ENCODE data around the gene LDLRAD4. TPM values are rescaled to one million over a fixed set of nuclear protein-coding genes. Genes with fewer than 3 reads are reported as not detected.

LDLRAD4 gene
- total and polyA plus RNA-seq, 5 donors from 2014 or later = 42.4 to 207 (median 49.8) TPM

GRCh38 chr18:13628211-13628610 is 409.7 kb downstream of the LDLRAD4 start:
- no peak overlapping the region for H3K4me3 Mint-ChIP-seq
- Histone ChIP-seq H3K36me3 (ENCODE audit: control insufficient read depth, insufficient read depth, low read length) (peaks cover 14% of the 10 kb centered on the region), H3K27ac (ENCODE audit: insufficient read depth, low read length, poor library complexity, severe bottlenecking) (no peak overlapping the region), H3K27me3 (ENCODE audit: control insufficient read depth, insufficient read depth, low read length) (no peaks in the 10 kb centered on the region), H3K9me3 (ENCODE audit: control insufficient read depth in 2 of 2, low read length in 2 of 2) (no peaks in the 10 kb centered on the region), H3K4me1 (ENCODE audit: control insufficient read depth, insufficient read depth, low read length, poor library complexity, severe bottlenecking) (no peaks in the 10 kb centered on the region), H3K4me3 (ENCODE audit: low read depth, low read length) (no peak overlapping the region)
- ATAC-seq (ENCODE audit: low read depth in 2 of 2) (no peak), DNase-seq (no peak)
- no peak overlapping the region for H3K27ac Mint-ChIP-seq
- peaks cover 9 to 46% (median 29%) of the 10 kb centered on the region in 4 donors for H3K4me1 Mint-ChIP-seq
- H3K27me3 Mint-ChIP-seq = no peaks in the 10 kb centered on the region
- peaks cover 20% of the 10 kb centered on the region for H3K36me3 Mint-ChIP-seq
- H3K9me3 Mint-ChIP-seq = no peaks in the 10 kb centered on the region

GRCh38 chr18:13629841-13630715 is 411.5 kb downstream of the LDLRAD4 start:
- Mint-ChIP-seq H3K27ac (peak overlapping the region in 2 of 3 donors; percentile 0 to 43), H3K9me3 (no peaks in the 10 kb centered on the region), H3K36me3 (peaks cover 14% of the 10 kb centered on the region), H3K27me3 (no peaks in the 10 kb centered on the region), H3K4me1 (peaks cover 9 to 40% (median 28%) of the 10 kb centered on the region in 4 donors), H3K4me3 (no peak overlapping the region)
- DNase-seq (peak in 2 of 3 donors; percentile 47 to 71), ATAC-seq (ENCODE audit: low read depth in 2 of 2) (peak; percentile 72 to 74)
- no peaks in the 10 kb centered on the region for H3K9me3 ChIP-seq (ENCODE audit: control insufficient read depth in 2 of 2, low read length in 2 of 2)
- H3K4me1 ChIP-seq (ENCODE audit: control insufficient read depth, insufficient read depth, low read length, poor library complexity, severe bottlenecking) = no peaks in the 10 kb centered on the region
- no peaks in the 10 kb centered on the region for H3K27me3 ChIP-seq (ENCODE audit: control insufficient read depth, insufficient read depth, low read length)
- H3K27ac ChIP-seq (ENCODE audit: insufficient read depth, low read length, poor library complexity, severe bottlenecking) = no peak overlapping the region
- no peak overlapping the region for H3K4me3 ChIP-seq (ENCODE audit: low read depth, low read length)
- peaks cover 9% of the 10 kb centered on the region for H3K36me3 ChIP-seq (ENCODE audit: control insufficient read depth, insufficient read depth, low read length)

GRCh38 chr18:13630716-13631268 is 412.2 kb downstream of the LDLRAD4 start:
- Mint-ChIP-seq H3K27me3 (no peaks in the 10 kb centered on the region), H3K4me3 (no peak overlapping the region), H3K4me1 (peaks cover 9 to 40% (median 28%) of the 10 kb centered on the region in 4 donors), H3K36me3 (peaks cover 11% of the 10 kb centered on the region), H3K27ac (no peak overlapping the region), H3K9me3 (no peaks in the 10 kb centered on the region)
- Histone ChIP-seq H3K9me3 (ENCODE audit: control insufficient read depth in 2 of 2, low read length in 2 of 2) (no peaks in the 10 kb centered on the region), H3K4me1 (ENCODE audit: control insufficient read depth, insufficient read depth, low read length, poor library complexity, severe bottlenecking) (no peaks in the 10 kb centered on the region), H3K27me3 (ENCODE audit: control insufficient read depth, insufficient read depth, low read length) (no peaks in the 10 kb centered on the region), H3K36me3 (ENCODE audit: control insufficient read depth, insufficient read depth, low read length) (peaks cover 9% of the 10 kb centered on the region), H3K27ac (ENCODE audit: insufficient read depth, low read length, poor library complexity, severe bottlenecking) (no peak overlapping the region), H3K4me3 (ENCODE audit: low read depth, low read length) (no peak overlapping the region)
- DNase-seq (no peak), ATAC-seq (ENCODE audit: low read depth in 2 of 2) (no peak)

- DNase-seq = no peak
- Mint-ChIP-seq H3K36me3 (peaks cover 4% of the 10 kb centered on the region), H3K27me3 (no peaks in the 10 kb centered on the region), H3K27ac (no peak overlapping the region), H3K4me3 (no peak overlapping the region), H3K9me3 (no peaks in the 10 kb centered on the region), H3K4me1 (peaks cover 9 to 21% (median 20%) of the 10 kb centered on the region in 4 donors)
- no peaks in the 10 kb centered on the region for H3K27me3 ChIP-seq (ENCODE audit: control insufficient read depth, insufficient read depth, low read length)
- peaks cover 16% of the 10 kb centered on the region for H3K36me3 ChIP-seq (ENCODE audit: control insufficient read depth, insufficient read depth, low read length)
- H3K4me1 ChIP-seq (ENCODE audit: control insufficient read depth, insufficient read depth, low read length, poor library complexity, severe bottlenecking) = no peaks in the 10 kb centered on the region
- peak overlapping the region; percentile 30 for H3K27ac ChIP-seq (ENCODE audit: insufficient read depth, low read length, poor library complexity, severe bottlenecking)
- H3K9me3 ChIP-seq (ENCODE audit: control insufficient read depth in 2 of 2, low read length in 2 of 2) = no peaks in the 10 kb centered on the region
- no peak for ATAC-seq (ENCODE audit: low read depth in 2 of 2)
- H3K4me3 ChIP-seq (ENCODE audit: low read depth, low read length) = no peak overlapping the region
These were observed 415.1 kb downstream of the LDLRAD4 start for GRCh38 chr18:13633700-13634099.

- peaks cover 16% of the 10 kb centered on the region for H3K36me3 ChIP-seq (ENCODE audit: control insufficient read depth, insufficient read depth, low read length)
- H3K4me3 ChIP-seq (ENCODE audit: low read depth, low read length) = no peak overlapping the region
- H3K9me3 ChIP-seq (ENCODE audit: control insufficient read depth in 2 of 2, low read length in 2 of 2) = no peaks in the 10 kb centered on the region
- Mint-ChIP-seq H3K27ac (peak overlapping the region in 1 of 3 donors; percentile 68), H3K9me3 (no peaks in the 10 kb centered on the region), H3K27me3 (no peaks in the 10 kb centered on the region), H3K4me3 (no peak overlapping the region), H3K36me3 (peaks cover 4% of the 10 kb centered on the region), H3K4me1 (peaks cover 6 to 11% (median 11%) of the 10 kb centered on the region in 4 donors)
- no peaks in the 10 kb centered on the region for H3K27me3 ChIP-seq (ENCODE audit: control insufficient read depth, insufficient read depth, low read length)
- H3K27ac ChIP-seq (ENCODE audit: insufficient read depth, low read length, poor library complexity, severe bottlenecking) = no peak overlapping the region
- no peak for DNase-seq
- ATAC-seq (ENCODE audit: low read depth in 2 of 2) = no peak
- no peaks in the 10 kb centered on the region for H3K4me1 ChIP-seq (ENCODE audit: control insufficient read depth, insufficient read depth, low read length, poor library complexity, severe bottlenecking)
These were observed 416.5 kb downstream of the LDLRAD4 start for GRCh38 chr18:13635046-13635445.

- H3K27ac ChIP-seq (ENCODE audit: insufficient read depth, low read length, poor library complexity, severe bottlenecking) = no peak overlapping the region
These were observed 420.4 kb downstream of the LDLRAD4 start for GRCh38 chr18:13638719-13639595.

GRCh38 chr18:13640266-13640860 is 421.8 kb downstream of the LDLRAD4 start:
- Histone ChIP-seq H3K4me3 (ENCODE audit: low read depth, low read length) (no peak overlapping the region), H3K36me3 (ENCODE audit: control insufficient read depth, insufficient read depth, low read length) (peaks cover 16% of the 10 kb centered on the region), H3K27ac (ENCODE audit: insufficient read depth, low read length, poor library complexity, severe bottlenecking) (no peak overlapping the region), H3K4me1 (ENCODE audit: control insufficient read depth, insufficient read depth, low read length, poor library complexity, severe bottlenecking) (no peaks in the 10 kb centered on the region), H3K9me3 (ENCODE audit: control insufficient read depth in 2 of 2, low read length in 2 of 2) (no peaks in the 10 kb centered on the region), H3K27me3 (ENCODE audit: control insufficient read depth, insufficient read depth, low read length) (no peaks in the 10 kb centered on the region)
- ATAC-seq (ENCODE audit: low read depth in 2 of 2) (no peak), DNase-seq (no peak)
- Mint-ChIP-seq H3K36me3 (peaks cover 16% of the 10 kb centered on the region), H3K27me3 (no peaks in the 10 kb centered on the region), H3K9me3 (peaks cover 0 to 7% (median 0%) of the 10 kb centered on the region in 7 donors), H3K4me1 (peaks cover 3 to 8% (median 6%) of the 10 kb centered on the region in 4 donors), H3K4me3 (no peak overlapping the region), H3K27ac (peak overlapping the region in 1 of 3 donors; percentile 72)

More at GRCh38 chr18:13638719-13639595, 420.4 kb downstream of the LDLRAD4 start:
- Mint-ChIP-seq H3K36me3 (peaks cover 8% of the 10 kb centered on the region), H3K27ac (peak overlapping the region in 1 of 3 donors; percentile 69), H3K4me1 (peaks cover 5 to 10% (median 8%) of the 10 kb centered on the region in 4 donors), H3K9me3 (peaks cover 0 to 7% (median 0%) of the 10 kb centered on the region in 7 donors), H3K27me3 (no peaks in the 10 kb centered on the region), H3K4me3 (no peak overlapping the region)
- H3K4me3 ChIP-seq (ENCODE audit: low read depth, low read length) = no peak overlapping the region
- no peaks in the 10 kb centered on the region for H3K9me3 ChIP-seq (ENCODE audit: control insufficient read depth in 2 of 2, low read length in 2 of 2)
- peaks cover 7% of the 10 kb centered on the region for H3K36me3 ChIP-seq (ENCODE audit: control insufficient read depth, insufficient read depth, low read length)
- no peaks in the 10 kb centered on the region for H3K4me1 ChIP-seq (ENCODE audit: control insufficient read depth, insufficient read depth, low read length, poor library complexity, severe bottlenecking)
- no peaks in the 10 kb centered on the region for H3K27me3 ChIP-seq (ENCODE audit: control insufficient read depth, insufficient read depth, low read length)
- no peak for DNase-seq
- ATAC-seq (ENCODE audit: low read depth in 2 of 2) = no peak
